VCaP (cell line): ENCODE results near the gene IFNL3.

Experiments
- H3K27ac ChIP-seq: fragments of 450-650 bp; 2 replicates; pipeline ENCODE4 v1.5.1; 2017
- TF ChIP-seq, protein P1 (sequence below): fragments of 450-650 bp; conservative IDR thresholded peaks from 2 replicates; pipeline ENCODE4 v1.5.1; 2017; ENCODE audit warnings: mild to moderate bottlenecking, moderate library complexity

The IFNL3 gene

DNA sequence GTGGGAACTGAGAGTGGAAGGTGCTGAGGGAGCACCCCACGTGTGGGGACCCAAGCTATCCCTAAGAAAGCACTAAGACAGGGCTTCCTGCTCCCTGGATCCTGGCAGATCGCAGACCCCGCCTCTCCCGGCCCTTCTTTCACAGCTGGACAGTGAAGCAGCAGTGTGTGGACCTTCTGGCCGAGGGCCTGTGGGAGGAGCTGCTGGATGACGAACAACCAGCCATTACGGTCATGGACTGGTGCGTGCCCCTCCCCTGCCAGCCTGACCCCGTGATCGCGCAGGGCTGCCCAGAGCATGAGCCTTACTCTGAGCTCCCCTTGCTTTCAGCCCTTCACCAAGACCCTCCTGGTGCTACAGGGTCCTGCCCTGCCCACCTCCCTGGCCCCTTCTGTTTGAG, 45.8 kb downstream of the IFNL3 start:
- H3K27ac ChIP-seq = no peak overlapping the region
- TF ChIP-seq, protein P1, sequence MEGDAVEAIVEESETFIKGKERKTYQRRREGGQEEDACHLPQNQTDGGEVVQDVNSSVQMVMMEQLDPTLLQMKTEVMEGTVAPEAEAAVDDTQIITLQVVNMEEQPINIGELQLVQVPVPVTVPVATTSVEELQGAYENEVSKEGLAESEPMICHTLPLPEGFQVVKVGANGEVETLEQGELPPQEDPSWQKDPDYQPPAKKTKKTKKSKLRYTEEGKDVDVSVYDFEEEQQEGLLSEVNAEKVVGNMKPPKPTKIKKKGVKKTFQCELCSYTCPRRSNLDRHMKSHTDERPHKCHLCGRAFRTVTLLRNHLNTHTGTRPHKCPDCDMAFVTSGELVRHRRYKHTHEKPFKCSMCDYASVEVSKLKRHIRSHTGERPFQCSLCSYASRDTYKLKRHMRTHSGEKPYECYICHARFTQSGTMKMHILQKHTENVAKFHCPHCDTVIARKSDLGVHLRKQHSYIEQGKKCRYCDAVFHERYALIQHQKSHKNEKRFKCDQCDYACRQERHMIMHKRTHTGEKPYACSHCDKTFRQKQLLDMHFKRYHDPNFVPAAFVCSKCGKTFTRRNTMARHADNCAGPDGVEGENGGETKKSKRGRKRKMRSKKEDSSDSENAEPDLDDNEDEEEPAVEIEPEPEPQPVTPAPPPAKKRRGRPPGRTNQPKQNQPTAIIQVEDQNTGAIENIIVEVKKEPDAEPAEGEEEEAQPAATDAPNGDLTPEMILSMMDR = no peak

DNA sequence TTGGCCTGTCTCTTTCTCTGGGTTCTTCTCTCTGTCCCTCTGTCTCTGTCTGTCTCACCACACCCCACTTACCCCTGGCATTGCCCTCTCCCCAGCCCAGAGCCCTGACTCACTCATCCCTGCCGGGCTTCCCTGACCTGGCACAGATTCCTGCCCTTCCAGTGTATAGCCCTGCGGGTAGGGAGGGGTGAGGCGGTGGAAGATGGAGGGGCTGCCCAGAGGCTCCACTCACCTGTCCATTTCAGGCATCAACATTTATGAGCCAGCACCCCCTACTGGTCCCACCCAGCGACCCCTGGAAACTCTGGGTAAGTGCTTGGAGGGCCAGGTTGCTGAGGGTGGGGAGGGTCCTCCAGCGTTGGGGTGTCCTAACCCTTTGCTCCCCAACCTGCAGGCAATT, 47.0 kb downstream of the IFNL3 start:
- no peak overlapping the region for H3K27ac ChIP-seq
- TF ChIP-seq, protein P1 = no peak

DNA sequence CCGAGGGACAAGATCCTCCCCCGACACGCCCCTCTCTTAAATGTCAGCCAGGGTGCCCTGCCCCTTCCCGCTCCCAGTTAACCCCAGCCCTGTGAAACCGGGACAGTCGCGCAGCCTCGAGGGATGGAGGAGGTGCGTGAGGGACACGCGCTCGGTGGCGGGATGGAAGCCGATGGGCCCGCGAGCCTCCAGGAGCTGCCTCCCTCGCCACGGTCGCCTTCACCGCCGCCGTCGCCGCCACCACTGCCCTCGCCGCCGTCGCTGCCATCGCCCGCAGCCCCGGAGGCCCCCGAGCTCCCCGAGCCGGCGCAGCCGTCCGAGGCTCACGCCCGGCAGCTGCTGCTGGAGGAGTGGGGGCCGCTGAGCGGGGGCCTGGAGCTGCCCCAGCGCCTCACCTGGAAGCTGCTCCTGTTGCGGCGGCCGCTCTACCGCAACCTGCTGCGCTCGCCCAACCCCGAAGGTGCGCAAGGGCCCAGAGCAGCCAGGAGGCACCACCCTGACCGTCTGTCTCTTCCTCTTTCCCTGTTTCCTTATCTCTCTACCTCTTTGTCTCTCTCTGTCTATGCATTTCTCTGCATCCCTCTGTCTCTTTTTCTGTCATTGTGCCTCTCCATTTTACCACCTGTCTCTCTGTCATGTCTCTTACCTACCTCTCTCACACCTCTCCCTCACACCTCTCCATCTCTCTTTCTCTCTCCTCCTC, 47.8 kb downstream of the IFNL3 start, which contains the start of gene NCCRP1:
TSS of gene NCCRP1 (plus strand) at position 105 of the 703 bp plus-strand sequence. CDS start at position 124, 19 bp downstream.
- TF ChIP-seq, protein P1 = no peak
- H3K27ac ChIP-seq = 0 out of 2 replicates have a peak within 1 kb of the TSS, but pooled peaks have one; percentile 7

DNA sequence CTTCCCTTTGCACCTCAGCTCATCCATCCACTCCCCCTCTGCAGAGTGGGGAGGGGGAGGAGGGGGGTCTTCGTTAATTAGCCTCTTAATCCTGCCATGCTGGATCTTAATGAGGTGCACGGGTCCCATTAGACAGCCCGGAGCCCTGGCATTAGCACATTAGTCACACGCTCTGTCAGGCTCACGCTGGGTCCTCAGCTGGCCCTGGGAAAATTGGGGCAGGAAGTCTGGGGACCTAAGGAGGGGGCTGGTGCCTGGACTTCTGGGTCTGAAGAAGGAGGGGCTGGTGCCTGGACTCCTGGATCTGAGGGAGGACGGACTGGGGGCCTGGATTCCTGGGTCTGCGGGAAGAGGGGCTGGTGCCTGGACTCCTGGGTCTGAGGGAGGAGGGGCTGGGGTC, 48.5 kb downstream of the IFNL3 start:
- TF ChIP-seq, protein P1 = no peak
- no peak overlapping the region for H3K27ac ChIP-seq

DNA sequence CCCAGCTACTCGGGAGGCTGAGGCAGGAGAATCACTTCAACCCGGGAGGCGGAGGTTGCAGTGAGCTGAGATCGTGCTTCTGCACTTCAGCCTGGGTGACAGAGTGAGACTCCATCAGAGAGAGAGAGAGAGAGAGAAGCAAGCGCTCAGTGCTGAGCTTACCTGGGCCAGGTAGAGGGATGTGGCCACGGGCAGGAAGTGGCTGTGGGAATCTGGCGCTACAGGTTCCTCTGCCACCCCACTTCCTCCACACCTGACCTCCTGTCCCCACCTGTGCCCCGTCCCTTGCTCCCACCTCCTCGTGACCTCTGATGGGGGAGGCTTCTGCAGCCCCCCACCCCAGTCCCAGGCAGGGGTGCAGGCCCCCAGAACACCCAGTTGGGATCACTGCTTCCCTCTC, 49.1 kb downstream of the IFNL3 start:
- TF ChIP-seq, protein P1 = no peak
- 0 out of 2 replicates have a peak overlapping the region, but pooled peaks have one; percentile 7 for H3K27ac ChIP-seq

DNA sequence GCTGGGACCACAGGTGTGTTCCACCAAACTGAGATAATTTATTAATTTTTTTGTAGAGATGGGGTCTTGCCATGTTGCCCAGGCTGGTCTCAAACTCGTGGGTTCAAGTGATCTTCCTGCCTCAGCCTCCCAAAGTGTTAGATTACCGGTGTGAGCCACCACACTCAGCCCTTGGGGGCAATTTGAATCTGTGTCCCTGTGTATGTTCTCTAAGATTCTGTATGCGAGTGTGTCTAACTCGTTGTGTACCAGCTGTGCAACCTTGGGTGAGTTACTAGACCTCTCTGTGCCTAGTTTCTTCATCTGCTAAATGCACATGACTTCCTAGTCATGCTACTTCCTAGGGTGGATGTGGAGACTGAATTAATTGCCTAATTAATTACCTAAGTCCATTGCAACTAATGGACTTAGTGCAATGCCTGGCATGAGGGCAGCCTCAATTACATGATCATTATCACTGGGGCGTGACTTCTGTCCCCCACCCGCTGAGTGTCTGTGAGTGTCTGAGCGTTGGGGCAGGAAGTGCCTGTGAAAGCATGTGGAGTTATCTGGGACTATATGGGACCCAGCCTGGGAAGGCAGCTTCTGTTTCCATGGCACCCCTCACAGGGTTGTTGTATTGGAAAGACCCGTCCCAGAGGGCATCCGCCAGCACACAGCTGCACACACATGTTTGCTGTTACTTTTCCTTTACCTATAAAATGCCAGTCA, 49.8 kb downstream of the IFNL3 start:
- H3K27ac ChIP-seq = 0 out of 2 replicates have a peak overlapping the region, but pooled peaks have one; percentile 7
- TF ChIP-seq, protein P1 = no peak

DNA sequence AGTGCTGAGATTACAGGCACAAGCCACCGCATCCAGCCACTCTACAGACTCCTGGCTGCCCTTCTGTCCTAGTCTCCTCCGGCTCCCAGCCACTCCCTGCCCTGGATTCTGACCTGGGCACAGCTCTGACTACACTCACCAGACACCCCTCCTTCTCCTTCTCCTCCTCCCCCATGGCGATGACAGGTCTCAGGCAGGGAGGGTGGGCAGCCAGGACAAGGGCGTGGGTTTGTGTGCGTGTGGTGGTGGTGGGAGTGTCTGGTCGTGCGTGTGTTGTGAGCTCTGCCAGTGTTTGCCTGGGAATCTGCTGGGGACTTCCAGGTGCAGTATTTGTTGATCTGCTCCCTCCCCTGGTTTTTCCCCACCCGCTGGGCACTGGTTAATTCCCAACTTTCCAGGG, 51.0 kb downstream of the IFNL3 start:
- no peak overlapping the region for H3K27ac ChIP-seq
- TF ChIP-seq, protein P1 = no peak
